HG03064 (cell line): ENCODE results near the gene AK3.

Source experiments
- ATAC-seq: cut with Tn5 transposase; IDR thresholded peaks from one replicate; pipeline ENCODE4 v1.9.1; 2021; ENCODE audit warnings: low read depth; ENCODE audit not compliant: unreplicated experiment

Gene AK3

GRCh38 chr9:4713849-4714248 is 27.2 kb downstream of the AK3 start:
- ATAC-seq = no peak

DNA sequence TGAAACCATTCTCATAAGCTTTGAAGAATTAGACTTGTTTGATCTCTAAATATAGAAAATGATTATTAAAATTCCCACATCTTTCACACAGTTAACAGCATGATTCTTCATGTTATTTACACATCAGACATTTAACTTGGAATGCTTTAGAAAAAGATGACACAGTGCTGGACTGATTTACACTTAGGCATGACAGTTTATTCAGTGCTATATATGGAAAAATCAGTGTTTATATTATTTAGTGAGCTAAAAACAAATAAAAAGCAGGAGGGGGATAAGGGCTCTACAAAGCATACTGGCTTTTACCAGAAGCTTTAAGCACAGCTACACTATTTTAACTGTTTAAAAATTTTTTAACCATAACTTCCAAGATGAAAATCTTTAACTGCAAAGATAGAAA is 31.6 kb downstream of the AK3 start:
- ATAC-seq = no peak

GRCh38 chr9:4706971-4707622 is 33.9 kb downstream of the AK3 start:
- ATAC-seq = no peak

DNA sequence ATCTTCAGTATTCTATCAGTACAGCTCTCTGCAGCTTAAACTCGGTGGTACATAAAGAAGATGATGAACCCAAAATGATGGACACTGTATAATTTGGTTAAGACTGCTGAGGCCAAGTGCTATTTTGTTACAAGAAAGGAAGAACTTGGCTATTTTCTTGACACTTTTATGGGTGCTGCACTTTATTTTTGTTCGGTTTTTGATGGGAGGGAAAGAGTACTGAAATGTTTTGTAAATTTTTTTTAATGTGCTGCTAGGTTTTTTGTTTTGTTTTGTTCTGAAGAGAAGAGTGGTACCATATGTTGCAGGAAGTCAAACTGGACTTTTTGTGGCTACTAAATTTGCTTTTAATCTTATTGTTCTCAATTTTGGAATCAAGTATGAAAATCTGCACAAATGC is 35.0 kb downstream of the AK3 start:
- no peak for ATAC-seq

- ATAC-seq = no peak
These were observed 36.9 kb downstream of the AK3 start for GRCh38 chr9:4704129-4704528.

- no peak for ATAC-seq
These were observed 39.5 kb downstream of the AK3 start for GRCh38 chr9:4701526-4701925.

DNA sequence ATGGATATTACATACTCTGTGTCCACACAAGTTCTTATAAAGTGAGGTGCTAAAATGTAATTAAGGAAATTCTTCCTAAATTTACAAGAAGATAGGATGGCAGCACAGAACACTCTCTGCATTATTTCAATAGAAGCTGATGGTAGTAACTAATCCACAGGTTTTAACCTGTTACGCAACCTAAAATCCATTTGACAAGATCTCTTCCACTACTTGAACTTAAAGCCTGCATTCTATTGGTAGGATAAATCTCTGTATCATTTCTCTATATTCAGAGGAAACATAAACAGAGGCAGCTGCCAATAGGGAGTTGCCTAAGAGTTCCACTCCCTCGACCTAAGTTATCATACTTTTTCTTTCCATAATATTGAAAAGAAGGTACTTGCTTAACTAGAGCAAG is 40.1 kb downstream of the AK3 start:
- ATAC-seq = no peak

DNA sequence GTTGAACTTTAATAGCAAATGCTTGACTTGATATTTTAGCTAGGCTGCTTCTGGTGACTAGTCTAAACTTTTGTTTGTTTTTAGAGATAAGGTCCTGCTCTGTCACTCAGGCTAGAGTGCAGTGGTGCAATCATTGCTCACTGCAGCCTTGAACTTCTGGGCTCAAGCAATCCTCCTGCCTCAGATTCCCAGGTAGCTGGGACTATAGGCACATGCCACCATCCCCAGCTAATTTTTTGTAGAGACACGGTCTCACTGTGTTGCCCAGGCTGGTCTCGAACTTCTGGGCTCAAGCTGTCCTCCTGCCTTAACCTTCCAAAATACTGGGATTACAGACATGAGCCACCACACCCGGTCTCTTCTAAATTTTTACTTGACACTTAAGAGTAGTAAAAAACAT is 40.9 kb downstream of the AK3 start:
- ATAC-seq = no peak

GRCh38 chr9:4691795-4692194 is 49.2 kb downstream of the AK3 start:
- ATAC-seq = no peak

- ATAC-seq = peak; percentile 59
These were observed 50.9 kb downstream of the AK3 start for GRCh38 chr9:4690144-4690543.

GRCh38 chr9:4689687-4690104 is 51.3 kb downstream of the AK3 start:
- ATAC-seq = peak; percentile 62

- ATAC-seq = no peak
These were observed 52.0 kb downstream of the AK3 start for GRCh38 chr9:4689021-4689420.

DNA sequence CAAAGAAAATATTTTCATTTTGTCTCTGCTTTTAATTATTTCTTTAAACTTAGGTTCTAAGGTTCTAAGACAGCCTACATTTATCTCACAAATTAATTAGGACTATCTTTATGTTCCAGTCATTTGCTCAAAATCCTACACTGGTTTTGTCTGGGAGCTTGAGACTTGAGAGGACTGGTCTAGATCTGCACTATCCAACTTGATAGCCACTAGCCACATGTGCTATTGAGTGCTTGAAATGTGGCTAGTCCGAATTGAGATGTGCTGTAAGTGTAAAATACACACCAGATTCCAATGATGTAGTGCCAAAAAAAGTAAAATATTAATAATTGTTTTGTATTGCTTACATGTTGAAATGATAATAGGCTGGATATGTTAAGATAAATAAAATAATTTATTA is 54.4 kb downstream of the AK3 start:
- no peak for ATAC-seq

DNA sequence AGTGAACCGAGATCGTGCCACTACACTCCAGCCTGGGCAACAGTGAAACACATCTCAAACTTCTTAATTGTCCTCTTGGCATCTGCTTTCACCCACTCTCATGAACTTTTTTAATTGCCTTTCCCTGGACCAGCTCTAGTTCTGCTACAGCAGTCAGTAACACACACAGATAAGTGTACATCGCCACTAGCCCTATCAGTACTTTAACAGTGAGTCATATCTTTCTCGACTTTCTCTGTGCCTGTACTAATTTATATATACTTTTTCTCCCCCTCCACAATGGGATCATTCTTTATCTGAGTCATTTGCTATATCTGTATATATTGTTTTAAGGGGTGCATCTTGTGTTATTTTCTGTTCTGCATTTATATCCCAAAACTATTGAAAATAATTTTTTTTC is 54.9 kb downstream of the AK3 start:
- ATAC-seq = no peak

DNA sequence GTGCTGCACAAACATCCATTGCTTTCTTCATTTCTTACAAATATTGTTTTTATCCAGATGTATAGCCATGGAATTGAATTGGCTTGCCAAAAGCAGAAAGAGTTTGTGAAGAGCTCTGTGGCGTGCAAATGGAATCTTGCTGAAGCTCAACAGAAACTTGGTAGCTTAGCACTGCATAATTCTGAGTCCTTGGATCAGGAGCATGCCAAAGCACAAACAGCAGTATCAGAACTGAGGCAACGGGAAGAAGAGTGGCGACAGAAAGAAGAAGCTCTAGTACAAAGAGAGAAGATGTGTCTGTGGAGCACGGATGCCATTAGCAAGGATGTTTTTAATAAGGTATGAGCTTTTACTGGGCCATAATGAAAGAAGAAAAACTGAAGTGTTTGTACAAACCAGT is 56.2 kb downstream of the AK3 start:
- ATAC-seq = no peak

- no peak for ATAC-seq
These were observed 60.3 kb downstream of the AK3 start for GRCh38 chr9:4680750-4681149.

DNA sequence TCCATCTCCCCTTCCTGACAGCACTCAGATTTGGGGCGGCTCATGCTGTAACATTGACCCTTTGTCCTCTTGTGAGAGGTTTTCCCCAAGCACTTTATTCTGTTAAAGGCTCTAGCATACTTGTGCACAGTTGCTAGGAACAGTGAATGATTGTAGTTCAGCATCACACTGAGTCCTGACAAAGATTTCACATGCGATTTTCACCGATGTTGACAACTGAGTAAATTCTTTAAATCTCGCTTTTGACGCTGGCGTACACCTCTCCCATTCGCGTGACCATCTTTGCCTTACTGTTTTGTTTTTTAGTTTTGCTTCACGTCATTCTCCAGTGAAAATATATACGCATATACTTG is 60.9 kb downstream of the AK3 start:
- no peak for ATAC-seq

DNA sequence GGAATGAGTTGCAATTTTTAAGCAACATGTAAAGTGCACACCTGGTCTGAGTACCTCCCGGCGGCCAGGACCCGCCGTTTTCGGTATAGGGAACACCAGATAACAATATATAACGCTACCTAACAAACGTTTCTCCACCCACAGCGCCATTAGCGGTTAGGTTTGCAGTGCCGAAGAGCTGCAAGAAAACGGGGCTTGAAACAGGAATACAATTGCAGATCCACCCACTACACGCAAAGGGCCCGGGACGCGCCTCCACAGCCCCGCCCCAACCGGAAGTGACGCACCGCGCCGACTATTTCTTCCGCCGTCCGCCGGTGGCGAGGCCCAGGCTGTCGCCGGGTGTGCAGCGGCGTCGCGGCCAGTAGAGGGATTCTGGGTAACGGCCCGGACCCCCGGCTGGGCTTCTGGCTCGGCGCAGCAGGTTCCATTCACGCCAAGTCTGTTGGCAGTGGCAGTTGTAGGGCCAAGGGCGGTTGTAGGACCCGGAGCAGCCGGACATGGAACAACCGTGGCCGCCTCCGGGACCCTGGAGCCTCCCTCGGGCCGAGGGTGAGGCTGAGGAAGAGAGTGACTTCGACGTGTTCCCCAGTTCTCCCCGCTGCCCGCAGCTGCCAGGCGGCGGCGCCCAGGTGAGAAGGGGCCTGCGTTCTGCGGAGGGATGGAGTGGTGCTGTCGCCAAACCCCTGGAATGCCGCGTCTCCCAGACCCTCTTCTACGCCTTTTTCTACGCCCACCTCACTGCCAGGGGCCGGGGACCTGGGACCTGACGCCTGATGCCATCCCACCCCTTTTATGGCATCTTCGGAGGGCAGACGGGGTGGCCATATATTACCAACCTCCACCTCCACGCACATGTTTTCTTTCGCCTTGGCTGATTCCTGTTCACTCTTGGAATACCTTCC is 61.5 kb downstream of the AK3 start, which contains the start of gene CDC37L1:
CDC37L1 (plus strand) TSS at position 302 of the 905 bp plus-strand sequence; CDS start at position 501, 199 bp downstream.
- peak; percentile 97 for ATAC-seq

- no peak for ATAC-seq
These were observed 62.2 kb downstream of the AK3 start for GRCh38 chr9:4678679-4679267.

- no peak for ATAC-seq
These were observed 63.6 kb downstream of the AK3 start for GRCh38 chr9:4677392-4677791.

DNA sequence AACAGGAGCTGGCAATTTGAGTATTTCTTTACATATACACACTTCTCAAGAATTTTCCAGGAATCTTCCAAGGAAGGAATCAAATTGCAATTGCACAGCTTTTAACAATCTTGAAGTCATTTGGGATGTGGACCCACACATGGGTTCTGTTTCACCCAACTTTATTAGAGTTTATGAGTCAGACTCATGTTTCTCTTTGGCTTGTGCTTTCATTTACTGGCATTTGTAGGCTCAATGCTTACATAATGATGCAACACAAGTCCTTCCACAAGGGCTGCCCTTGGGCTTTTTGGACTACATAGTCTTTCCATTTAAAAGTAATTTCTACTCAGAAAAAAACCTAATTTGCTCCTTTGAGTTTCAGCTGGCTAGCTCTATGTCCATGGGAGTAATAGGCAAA is 66.2 kb downstream of the AK3 start:
- ATAC-seq = no peak

DNA sequence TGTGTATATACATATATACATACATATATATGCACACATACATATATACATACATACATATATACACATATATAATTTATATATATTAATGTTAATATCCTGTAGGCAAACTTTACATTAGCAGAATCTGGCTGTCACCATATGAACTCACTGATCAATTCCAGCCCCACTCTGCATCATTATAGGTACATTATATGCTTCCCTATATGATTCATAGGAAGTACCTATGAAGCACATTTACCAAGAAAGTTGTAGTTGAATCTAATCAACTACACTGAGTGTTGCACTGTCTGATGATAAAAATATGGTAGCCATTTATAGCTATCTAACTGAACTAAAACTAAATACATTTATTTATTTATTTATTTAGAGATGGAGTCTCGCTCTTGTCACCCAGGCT is 69.3 kb downstream of the AK3 start:
- no peak for ATAC-seq
